Suppressor macrophage treated with lipopolysaccharide for 1 hour (primary cell): Measurements from ENCODE around the gene EME2.

ENCODE experiments used
- DNase-seq, 3 donors: peaks; one replicate each; pipeline ENCODE4 v3.0.0-alpha.2; 2020 to 2022

The EME2 gene

DNA sequence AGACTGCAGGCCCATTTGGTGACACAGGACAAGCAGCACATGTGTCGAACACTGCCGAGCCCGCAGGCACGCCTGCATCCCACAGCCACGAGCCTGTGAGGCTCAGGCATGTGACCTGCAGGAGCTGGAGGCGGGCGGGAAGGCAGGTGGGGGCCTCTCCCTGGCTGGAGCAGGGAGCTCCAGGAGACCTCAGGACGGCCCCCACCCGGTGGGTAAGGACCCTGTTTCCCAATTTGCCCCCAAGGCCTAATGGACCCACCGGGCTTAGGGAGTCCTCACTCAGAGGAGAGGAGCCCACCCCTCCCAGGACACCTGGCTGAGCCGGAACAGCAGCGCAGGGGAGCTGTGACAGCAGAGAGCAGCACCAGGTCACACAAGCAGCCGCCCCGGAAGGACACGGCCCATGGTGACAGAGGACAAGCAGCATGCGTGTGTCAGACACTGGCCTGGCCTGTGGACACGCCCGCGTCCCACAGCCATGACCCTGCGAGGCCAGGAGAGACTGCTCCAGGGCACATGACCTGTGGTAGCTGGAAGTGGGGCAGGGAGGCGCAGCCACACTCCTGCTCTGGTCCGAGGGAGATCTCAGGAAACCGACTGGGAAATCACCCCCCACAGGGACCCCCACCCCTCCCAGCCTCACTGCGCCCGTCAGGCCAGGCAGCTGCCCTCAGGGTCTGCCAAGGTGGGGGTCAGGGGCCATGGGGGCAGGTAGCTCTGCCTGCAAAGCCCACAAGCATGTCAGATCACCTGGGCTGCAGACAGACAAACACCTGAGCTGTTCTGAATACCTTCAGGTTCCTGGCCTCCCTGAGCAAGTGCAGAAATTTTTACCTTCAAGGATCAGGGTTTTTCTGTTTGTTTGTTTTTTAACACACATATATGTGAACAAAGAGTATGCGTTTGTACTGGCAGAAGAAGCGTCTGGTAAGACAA lies 7.4 kb downstream of the EME2 start:
- no peak for DNase-seq

DNA sequence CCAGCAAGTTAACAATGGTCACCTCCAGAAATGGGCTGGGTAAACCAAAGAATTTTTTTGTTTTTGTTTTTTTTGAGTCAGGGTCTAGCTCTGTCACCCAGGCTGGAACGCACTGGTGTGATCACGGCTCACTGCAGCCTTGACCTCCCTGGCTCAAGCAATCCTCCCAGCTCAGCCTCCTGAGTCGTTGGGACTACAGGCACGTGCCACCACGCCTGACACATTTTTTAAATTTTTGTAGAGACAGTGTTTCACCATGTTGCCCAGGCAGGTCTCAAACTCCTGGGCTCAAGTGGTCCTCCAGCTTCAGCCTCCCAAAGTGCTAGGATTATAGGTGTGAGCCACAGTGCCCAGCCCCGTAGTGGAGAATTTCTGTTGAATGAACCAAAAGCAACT lies 8.1 kb downstream of the EME2 start:
- DNase-seq, result no peak

DNA sequence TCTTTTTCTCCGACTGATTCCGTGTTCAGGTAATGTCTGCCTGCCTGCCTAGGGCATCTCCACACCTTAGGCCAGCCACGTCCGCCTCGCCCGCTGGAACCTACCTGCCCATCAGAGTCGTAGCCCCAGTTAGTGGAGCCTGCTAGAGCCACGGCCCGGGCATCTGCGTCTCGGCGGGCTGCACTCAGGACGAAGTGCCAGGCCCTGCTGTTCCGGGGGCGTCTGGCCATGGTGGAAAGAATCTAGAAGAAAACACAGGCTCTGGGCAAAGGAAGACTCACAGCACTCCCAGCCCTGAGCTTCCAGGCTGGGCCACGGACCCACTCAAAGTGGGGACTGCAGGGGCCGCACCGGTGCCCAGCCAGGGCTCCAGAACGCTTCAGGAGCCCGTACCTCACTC lies 8.6 kb downstream of the EME2 start:
- DNase-seq, result no peak

DNA sequence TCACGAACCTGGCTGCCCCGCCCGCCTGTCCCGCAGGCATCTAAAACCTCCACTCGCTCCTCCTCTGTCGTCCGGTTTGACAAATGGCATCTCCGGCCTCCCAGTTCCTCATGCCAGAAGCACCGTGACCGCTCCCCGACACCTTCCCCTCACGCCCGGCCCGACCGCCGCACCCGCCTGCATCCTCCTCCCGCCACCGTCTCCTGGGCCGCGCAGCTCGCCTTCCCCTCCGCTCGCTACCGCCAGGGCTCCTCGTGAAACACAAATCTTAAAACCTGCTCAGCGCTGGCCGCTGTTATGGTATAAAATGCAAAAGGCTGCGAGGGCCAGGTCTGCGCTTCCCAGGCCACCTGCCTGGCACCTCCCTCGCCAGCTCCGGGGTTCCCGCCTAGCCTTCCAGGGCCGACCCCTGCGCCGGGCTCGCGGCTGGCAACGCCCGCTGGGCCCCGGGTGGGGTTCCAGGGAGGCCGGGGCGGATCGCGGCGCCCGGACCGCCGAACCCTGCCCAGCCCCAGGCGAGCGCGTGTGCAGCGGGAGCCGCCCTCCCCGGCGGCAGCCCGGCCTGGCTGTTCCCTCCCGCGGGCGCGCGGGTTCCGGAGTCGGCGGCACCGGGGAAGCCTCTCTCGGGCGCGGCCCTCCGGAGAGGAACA lies 9.3 kb downstream of the EME2 start:
- peak in 2 of 3 donors; percentile 32 to 62 for DNase-seq

- peak; percentile 99 to 100 (median 100) for DNase-seq
Observed at GRCh38 chr16:1782408-1783264, 10.0 kb downstream of the EME2 start, which contains the start of the genes NUBP2 and SPSB3. TSS of gene NUBP2 (plus strand) at chr16:1782960. CDS start at chr16:1783021, 61 bp downstream. TSS of gene SPSB3 (minus strand) at chr16:1782571. CDS start at chr16:1781483, 1,088 bp downstream.

DNA sequence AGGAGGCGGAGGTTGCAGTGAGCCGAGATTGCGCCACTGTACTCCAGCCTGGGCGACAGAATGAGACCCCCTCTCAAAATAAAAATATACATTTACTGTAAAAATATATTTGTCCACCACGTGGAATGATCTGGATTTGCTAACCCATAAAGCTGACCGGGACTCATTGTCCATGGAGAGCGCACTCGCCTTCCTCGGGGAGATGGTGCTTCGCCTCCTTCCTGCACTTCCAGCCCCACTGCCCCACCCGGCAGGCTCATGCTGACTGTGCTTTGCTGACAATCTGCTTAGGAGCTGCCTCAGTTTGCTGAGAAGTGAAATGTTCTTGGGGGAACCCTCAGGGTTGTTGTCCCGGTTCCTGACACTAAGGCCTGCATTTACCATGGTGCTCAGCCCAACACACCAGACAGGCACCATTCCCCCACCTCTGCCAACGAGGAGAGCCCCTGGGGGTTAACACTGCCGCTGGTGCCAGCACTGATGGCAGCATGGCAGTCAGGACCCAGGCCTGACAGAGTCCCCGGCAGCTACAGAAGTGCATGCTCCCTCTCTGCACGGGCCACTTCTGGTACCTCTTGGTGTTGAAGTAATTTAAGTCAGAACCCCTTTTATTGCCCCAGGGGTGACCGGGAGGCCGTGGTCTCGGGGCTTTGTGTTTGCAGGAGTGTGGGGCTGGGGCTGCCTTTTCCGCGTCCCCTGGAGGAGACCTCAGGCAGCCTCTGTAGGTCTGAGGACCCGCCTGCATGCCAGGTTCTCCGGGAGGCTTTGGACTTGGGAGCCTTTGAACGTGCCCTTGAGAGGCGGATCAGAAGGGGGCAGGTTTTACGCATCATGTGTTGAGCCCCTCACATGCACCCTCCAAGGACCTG lies 12.6 kb downstream of the EME2 start:
- no peak for DNase-seq

- no peak for DNase-seq
Observed at GRCh38 chr16:1785846-1786170, 13.2 kb downstream of the EME2 start.

- no peak for DNase-seq
Observed at GRCh38 chr16:1786242-1787055, 13.8 kb downstream of the EME2 start.

GRCh38 chr16:1787056-1787321 lies 14.4 kb downstream of the EME2 start:
- DNase-seq, result no peak

- no peak for DNase-seq
Observed at GRCh38 chr16:1787322-1788094, 14.9 kb downstream of the EME2 start.

DNA sequence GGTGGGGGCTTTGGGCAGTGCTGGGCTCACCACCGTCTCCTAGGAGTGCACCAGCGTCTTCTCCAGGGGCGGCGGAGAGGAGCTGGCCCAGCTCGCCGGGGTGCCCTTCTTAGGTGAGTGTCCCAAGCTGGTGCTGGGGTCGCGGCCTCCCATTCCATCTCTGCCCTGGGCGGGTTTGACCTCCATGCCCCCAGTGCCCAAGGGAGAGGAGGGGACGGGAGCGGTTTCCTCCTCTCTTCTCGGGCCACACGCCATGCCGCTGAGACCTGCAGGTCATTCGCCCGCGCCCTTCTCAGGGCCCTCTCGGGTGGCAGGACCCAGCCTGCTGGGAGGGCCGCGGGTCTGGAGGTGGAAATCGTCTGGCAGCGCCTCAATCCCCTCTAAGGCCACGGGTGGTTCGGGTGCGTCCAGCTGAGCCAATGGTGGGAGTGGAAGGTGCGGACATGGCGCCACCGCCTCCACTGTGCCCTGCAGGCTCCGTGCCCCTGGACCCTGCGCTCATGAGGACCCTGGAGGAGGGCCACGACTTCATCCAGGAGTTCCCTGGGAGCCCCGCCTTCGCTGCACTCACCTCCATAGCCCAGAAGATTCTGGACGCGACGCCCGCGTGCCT lies 15.6 kb downstream of the EME2 start:
- no peak for DNase-seq

DNA sequence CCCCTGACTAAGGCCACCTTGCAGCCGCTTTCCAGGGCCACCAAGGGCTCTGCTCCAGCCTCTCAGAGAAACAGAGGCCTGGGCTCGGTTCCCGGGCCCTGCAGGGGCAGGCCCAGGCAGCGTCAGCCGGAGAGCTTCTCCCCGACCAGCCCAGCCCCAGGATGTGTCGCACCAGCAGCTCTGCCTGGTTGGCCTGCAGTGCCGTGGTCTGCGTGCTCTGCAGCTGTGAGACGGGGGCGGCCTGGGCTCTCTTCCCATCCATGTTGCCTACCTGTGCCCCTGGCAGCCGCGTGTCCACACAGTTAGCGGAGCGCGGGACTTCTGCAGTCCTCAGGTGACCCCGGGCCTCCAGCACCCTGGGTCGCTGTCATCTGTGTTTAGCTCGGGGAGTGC lies 16.1 kb downstream of the EME2 start:
- no peak for DNase-seq

- DNase-seq, result no peak
Observed at GRCh38 chr16:1789643-1790045, 17.0 kb downstream of the EME2 start.

- no peak for DNase-seq
Observed at GRCh38 chr16:1790261-1790610, 17.6 kb downstream of the EME2 start.

- DNase-seq, result no peak
Observed at GRCh38 chr16:1790611-1791255, 18.1 kb downstream of the EME2 start.

GRCh38 chr16:1791256-1791942 lies 18.8 kb downstream of the EME2 start:
- no peak for DNase-seq

DNA sequence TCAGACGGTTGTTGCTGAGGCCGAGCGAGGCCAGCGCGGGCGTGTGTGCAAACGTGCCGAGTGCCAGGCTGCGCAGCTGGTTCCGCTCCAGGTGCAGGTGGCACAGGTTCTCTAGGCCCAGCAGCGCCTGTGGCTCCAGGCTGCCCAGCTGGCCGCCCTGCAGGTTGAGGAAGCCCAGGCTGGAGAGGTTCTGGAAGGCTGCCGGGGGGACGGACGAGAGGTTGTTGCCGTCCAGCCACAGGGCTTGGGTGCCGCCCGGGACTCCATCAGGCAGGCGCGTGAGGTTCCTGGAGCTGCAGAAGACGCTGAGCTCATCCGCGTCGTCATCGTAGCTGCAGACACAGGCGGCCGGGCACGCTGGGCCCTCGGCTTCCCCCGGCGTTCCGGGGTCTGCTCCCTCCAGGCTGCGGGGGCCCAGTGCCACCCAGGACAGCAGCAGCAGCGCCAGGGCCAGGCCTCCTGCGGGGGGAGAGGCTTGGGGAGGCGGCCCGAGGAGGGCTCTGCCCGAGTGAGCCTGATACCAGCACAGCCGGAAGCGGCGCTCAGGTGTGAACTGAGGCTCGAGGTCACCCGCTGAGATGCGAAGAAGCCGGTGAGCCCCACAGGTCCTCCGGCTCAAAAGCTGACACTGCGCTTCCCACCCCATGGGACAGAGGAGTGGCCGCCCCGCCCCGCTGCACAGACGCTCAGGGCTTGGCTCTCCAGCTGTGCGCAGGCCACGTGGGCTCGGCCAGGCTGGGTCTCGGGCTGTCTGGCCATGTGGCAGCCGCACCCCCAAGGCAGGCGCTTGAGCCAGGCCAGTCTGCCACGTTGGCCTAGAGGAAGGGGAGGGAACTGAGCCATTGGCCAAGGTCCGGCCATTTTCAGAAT lies 19.6 kb downstream of the EME2 start:
- DNase-seq, result no peak
